OCI-LY1 (cell line): ENCODE results near the gene SYMPK.
"Not testable (repeated sequence)": the region's sequence is repeated elsewhere in the genome, so short reads cannot be mapped to it uniquely, and the experiment has no call there.

ENCODE experiments used
- H2AFZ ChIP-seq: fragments of 200-600 bp; sonication (generic), shearing (Covaris generic); 2 replicates; pipeline ENCODE4 v1.6.0; 2014; ENCODE audit warnings: antibody characterized with exemption, mild to moderate bottlenecking, low read length
- H3F3A ChIP-seq: fragments of 200-600 bp; sonication (generic), shearing (Covaris generic); 2 replicates; pipeline ENCODE4 v1.6.0; 2014; ENCODE audit warnings: mild to moderate bottlenecking, antibody characterized with exemption, low read length, moderate library complexity; ENCODE audit not compliant: insufficient read depth
- H3K27ac ChIP-seq: fragments of 200-600 bp; sonication (generic); 2 replicates; pipeline ENCODE4 v1.5.1; 2014; ENCODE audit warnings: low read length, mixed run types, mild to moderate bottlenecking, low read depth; ENCODE audit not compliant: poor library complexity, severe bottlenecking
- H3K27me3 ChIP-seq: fragments of 200-600 bp; sonication (generic); 2 replicates; pipeline ENCODE4 v1.6.0; 2014; ENCODE audit warnings: antibody characterized with exemption, mild to moderate bottlenecking, low read length, moderate library complexity; ENCODE audit not compliant: insufficient read depth
- H3K36me3 ChIP-seq: fragments of 200-600 bp; sonication (generic); 2 replicates; pipeline ENCODE4 v1.6.1; 2014; ENCODE audit warnings: mild to moderate bottlenecking, antibody characterized with exemption, low read length, moderate library complexity, mixed read lengths; ENCODE audit not compliant: insufficient read depth
- H3K4me1 ChIP-seq: fragments of 200-600 bp; sonication (generic); 2 replicates; pipeline ENCODE4 v1.5.1; 2014; ENCODE audit warnings: mild to moderate bottlenecking, low read length, moderate library complexity; ENCODE audit not compliant: insufficient read depth, severe bottlenecking
- H3K4me2 ChIP-seq: fragments of 200-600 bp; sonication (generic), shearing (Covaris generic); 2 replicates; pipeline ENCODE4 v1.6.1; 2014; ENCODE audit warnings: low read length
- H3K4me3 ChIP-seq: fragments of 200-600 bp; sonication (generic); 2 replicates; pipeline ENCODE4 v1.5.1; 2014; ENCODE audit warnings: low read length, low read depth, mild to moderate bottlenecking, mixed read lengths; ENCODE audit not compliant: poor library complexity, severe bottlenecking
- H3K79me2 ChIP-seq: fragments of 200-600 bp; shearing (Covaris generic); 2 replicates; pipeline ENCODE4 v1.6.1; 2016; ENCODE audit warnings: mixed run types, low read length, mixed read lengths; ENCODE audit not compliant: insufficient read depth
- H3K9ac ChIP-seq: fragments of 200-600 bp; sonication (generic), shearing (Covaris generic); 2 replicates; pipeline ENCODE4 v1.6.1; 2014; ENCODE audit warnings: mild to moderate bottlenecking, low read length, mixed read lengths
- H3K9me2 ChIP-seq: fragments of 200-600 bp; sonication (generic), shearing (Covaris generic); 2 replicates; pipeline ENCODE4 v1.6.1; 2014; ENCODE audit warnings: low read depth, mild to moderate bottlenecking, low read length, mixed read lengths
- H3K9me3 ChIP-seq: fragments of 200-600 bp; shearing (Covaris generic); 2 replicates; pipeline ENCODE4 v1.6.1; 2014; ENCODE audit warnings: low read length, mixed read lengths
- H4K20me1 ChIP-seq: fragments of 200-600 bp; sonication (generic), shearing (Covaris generic); 2 replicates; pipeline ENCODE4 v1.6.0; 2016; ENCODE audit warnings: mild to moderate bottlenecking, low read length; ENCODE audit not compliant: insufficient read depth
- CTCF ChIP-seq: fragments of 200-600 bp; sonication (generic), shearing (Covaris generic); IDR thresholded peaks from 2 replicates; pipeline ENCODE4 v1.5.1; 2017; ENCODE audit warnings: mild to moderate bottlenecking, antibody characterized with exemption, low read length, moderate library complexity, mixed read lengths
- EZH2 ChIP-seq: fragments of 200-600 bp; sonication (generic), shearing (Covaris generic); IDR thresholded peaks from 2 replicates; pipeline ENCODE4 v1.8.0; 2017; ENCODE audit warnings: borderline replicate concordance, mixed run types, mild to moderate bottlenecking, antibody characterized with exemption, low read length, moderate library complexity, mixed read lengths

SYMPK gene

GRCh38 chr19:45899919-45900589 lies 37.1 kb upstream of the SYMPK start:
- H3K4me1 ChIP-seq: peaks cover 17% of the 10 kb centered on the region
- H3K27me3 ChIP-seq: no peaks in the 10 kb centered on the region
- peak overlapping the region; percentile 37 for H3K27ac ChIP-seq
- no peak for TF ChIP-seq EZH2
- H3K9me2 ChIP-seq: no peaks in the 10 kb centered on the region
- no peak overlapping the region; the same call in 1 of the 2 replicates for H3K9ac ChIP-seq
- no peaks in the 10 kb centered on the region for H3K9me3 ChIP-seq
- no peak overlapping the region for H2AFZ ChIP-seq
- no peak overlapping the region for H3K4me3 ChIP-seq
- no peaks in the 10 kb centered on the region for H3K79me2 ChIP-seq
- no peaks in the 10 kb centered on the region for H4K20me1 ChIP-seq
- H3K4me2 ChIP-seq: peak overlapping the region; percentile 84
- H3K36me3 ChIP-seq: peaks cover 43% of the 10 kb centered on the region
- H3F3A ChIP-seq: no peaks in the 10 kb centered on the region

GRCh38 chr19:45899253-45899652 lies 36.3 kb upstream of the SYMPK start:
- Histone ChIP-seq H4K20me1 (no peaks in the 10 kb centered on the region), H3K9ac (no peak overlapping the region), H3K36me3 (peaks cover 46% of the 10 kb centered on the region), H3K4me1 (peaks cover 17% of the 10 kb centered on the region), H3K27ac (no peak overlapping the region), H3K4me3 (no peak overlapping the region), H3K9me2 (no peaks in the 10 kb centered on the region), H3K9me3 (no peaks in the 10 kb centered on the region), H3K79me2 (no peaks in the 10 kb centered on the region), H2AFZ (no peak overlapping the region), H3K27me3 (no peaks in the 10 kb centered on the region), H3F3A (no peaks in the 10 kb centered on the region), H3K4me2 (no peak overlapping the region)
- no peak for TF ChIP-seq CTCF
- TF ChIP-seq EZH2: no peak

GRCh38 chr19:45897261-45897812 lies 34.4 kb upstream of the SYMPK start:
- Histone ChIP-seq H3K4me3 (no peak overlapping the region), H3K9me3 (no peaks in the 10 kb centered on the region), H3K9ac (no peak overlapping the region), H3K27ac (no peak overlapping the region), H3K27me3 (no peaks in the 10 kb centered on the region), H4K20me1 (no peaks in the 10 kb centered on the region), H2AFZ (no peak overlapping the region), H3K4me1 (peaks cover 16% of the 10 kb centered on the region), H3K9me2 (no peaks in the 10 kb centered on the region), H3K36me3 (peaks cover 46% of the 10 kb centered on the region), H3F3A (no peaks in the 10 kb centered on the region), H3K4me2 (no peak overlapping the region), H3K79me2 (no peaks in the 10 kb centered on the region)
- TF ChIP-seq EZH2: no peak
- TF ChIP-seq CTCF: no peak

- not testable (repeated sequence) for H3K9me3 ChIP-seq, H3K9me2 ChIP-seq, H2AFZ ChIP-seq, H3F3A ChIP-seq, H3K9ac ChIP-seq, H3K27ac ChIP-seq, H3K4me2 ChIP-seq, H4K20me1 ChIP-seq, H3K27me3 ChIP-seq, H3K79me2 ChIP-seq, H3K4me3 ChIP-seq
- peaks cover 10% of the 10 kb centered on the region for H3K4me1 ChIP-seq
- peaks cover 46% of the 10 kb centered on the region for H3K36me3 ChIP-seq
Measured at GRCh38 chr19:45895983-45896599, 33.1 kb upstream of the SYMPK start.
